H9 (cell line): Measurements from ENCODE around the gene ZC3H10. TPM values are rescaled to one million over a fixed set of nuclear protein-coding genes. Genes with fewer than 3 reads are reported as not detected.

Source experiments
- DNase-seq: peaks from one replicate; pipeline ENCODE4 v3.0.0-alpha.2; 2017
- H2AFZ ChIP-seq: one replicate; pipeline ENCODE4 v1.6.1; 2013; ENCODE audit warnings: mild to moderate bottlenecking, low read length, control low read depth, moderate library complexity
- H2AK5ac ChIP-seq: 2 replicates; pipeline ENCODE4 v1.6.1; 2013; ENCODE audit warnings: low read length, control low read depth, mixed read lengths; ENCODE audit not compliant: insufficient read length
- H2BK120ac ChIP-seq: one replicate; pipeline ENCODE4 v1.6.1; 2013; ENCODE audit warnings: low read depth, mild to moderate bottlenecking, low read length, control low read depth, inconsistent platforms; ENCODE audit not compliant: poor library complexity, severe bottlenecking
- H2BK12ac ChIP-seq: 2 replicates; pipeline ENCODE4 v1.6.1; 2013; ENCODE audit warnings: low read length, control low read depth, mixed read lengths, low read depth; ENCODE audit not compliant: insufficient read length
- H2BK15ac ChIP-seq: 2 replicates; pipeline ENCODE4 v1.6.1; 2013; ENCODE audit warnings: low read depth, low read length, control low read depth
- H2BK20ac ChIP-seq: one replicate; pipeline ENCODE4 v1.6.1; 2013; ENCODE audit warnings: low read depth, mild to moderate bottlenecking, low read length, control low read depth, inconsistent platforms; ENCODE audit not compliant: poor library complexity, severe bottlenecking
- H2BK5ac ChIP-seq: 2 replicates; pipeline ENCODE4 v1.6.1; 2013; ENCODE audit warnings: low read length, control low read depth, mixed read lengths; ENCODE audit not compliant: insufficient read length
- H3K14ac ChIP-seq: 2 replicates; pipeline ENCODE4 v1.6.1; 2013; ENCODE audit warnings: low read length, control low read depth; ENCODE audit not compliant: insufficient read depth
- H3K18ac ChIP-seq: 2 replicates; pipeline ENCODE4 v1.6.1; 2013; ENCODE audit warnings: low read depth, mild to moderate bottlenecking, mixed read lengths, low read length, control low read depth; ENCODE audit not compliant: insufficient read length
- H3K23ac ChIP-seq: 2 replicates; pipeline ENCODE4 v1.6.1; 2013; ENCODE audit warnings: low read length, control low read depth, mixed read lengths, low read depth; ENCODE audit not compliant: insufficient read length
- H3K23me2 ChIP-seq: 2 replicates; pipeline ENCODE4 v1.6.1; 2013; ENCODE audit warnings: low read depth, mild to moderate bottlenecking, mixed read lengths, low read length, control low read depth; ENCODE audit not compliant: insufficient read length, poor library complexity, severe bottlenecking
- H3K27ac ChIP-seq: 2 replicates; pipeline ENCODE4 v1.5.1; 2013; ENCODE audit warnings: low read length, control low read depth, mixed read lengths, low read depth; ENCODE audit not compliant: insufficient read length
- H3K27me3 ChIP-seq: 2 replicates; pipeline ENCODE4 v1.6.1; 2013; ENCODE audit warnings: low read length, control low read depth, inconsistent platforms; ENCODE audit not compliant: insufficient read depth
- H3K4ac ChIP-seq: 2 replicates; pipeline ENCODE4 v1.6.1; 2013; ENCODE audit warnings: low read depth, mild to moderate bottlenecking, control low read depth, inconsistent platforms, low read length, moderate library complexity
- H3K4me1 ChIP-seq: 2 replicates; pipeline ENCODE4 v1.6.1; 2013; ENCODE audit warnings: low read length, control low read depth, inconsistent platforms; ENCODE audit not compliant: insufficient read depth
- H3K4me2 ChIP-seq: 2 replicates; pipeline ENCODE4 v1.6.1; 2013; ENCODE audit warnings: low read length, control low read depth, mixed read lengths; ENCODE audit not compliant: insufficient read length, insufficient read depth
- H3K56ac ChIP-seq: 2 replicates; pipeline ENCODE4 v1.6.1; 2013; ENCODE audit warnings: low read depth, mild to moderate bottlenecking, mixed read lengths, low read length, control low read depth; ENCODE audit not compliant: insufficient read length
- H3K79me1 ChIP-seq: 2 replicates; pipeline ENCODE4 v1.6.1; 2013; ENCODE audit warnings: low read depth, mild to moderate bottlenecking, moderate library complexity, low read length, control low read depth, inconsistent platforms; ENCODE audit not compliant: insufficient read depth, poor library complexity, severe bottlenecking
- H3K79me2 ChIP-seq: 2 replicates; pipeline ENCODE4 v1.6.1; 2013; ENCODE audit warnings: low read length, control low read depth, inconsistent platforms; ENCODE audit not compliant: insufficient read depth
- H3K9ac ChIP-seq: 2 replicates; pipeline ENCODE4 v1.6.1; 2013; ENCODE audit warnings: low read length, control low read depth, mixed read lengths; ENCODE audit not compliant: insufficient read length; ENCODE audit errors: extremely low read depth
- H3K9me3 ChIP-seq: one replicate; pipeline ENCODE4 v1.6.1; 2013; ENCODE audit warnings: low read depth, low read length, inconsistent platforms; ENCODE audit not compliant: control insufficient read depth
- H3T11ph ChIP-seq: one replicate; pipeline ENCODE4 v1.6.1; 2013; ENCODE audit warnings: mild to moderate bottlenecking, low read length, control low read depth, inconsistent platforms
- H4K20me1 ChIP-seq: one replicate; pipeline ENCODE4 v1.6.1; 2013; ENCODE audit not compliant: control insufficient read depth, insufficient read length, insufficient read depth
- H4K5ac ChIP-seq: 2 replicates; pipeline ENCODE4 v1.6.1; 2013; ENCODE audit warnings: low read depth, mild to moderate bottlenecking, mixed read lengths, low read length, control low read depth; ENCODE audit not compliant: insufficient read length
- H4K8ac ChIP-seq: replicated peaks from 2 replicates; pipeline ENCODE4 v1.6.1; 2013; ENCODE audit warnings: low read length, control low read depth, mixed read lengths, low read depth; ENCODE audit not compliant: insufficient read length
- H4K91ac ChIP-seq: 2 replicates; pipeline ENCODE4 v1.6.1; 2013; ENCODE audit warnings: low read depth, mild to moderate bottlenecking, moderate library complexity, mixed read lengths, low read length, control low read depth; ENCODE audit not compliant: insufficient read length
- H3K27ac Mint-ChIP-seq, 3 experiments: 2 replicates in 2 of 3; 3 replicates in 1 of 3; pipeline ENCODE4 v1.8.0; 2020 to 2021; ENCODE audit warnings: mixed read lengths in 3 of 3, mild to moderate bottlenecking in 1 of 3, moderate library complexity in 1 of 3
- H3K27me3 Mint-ChIP-seq: 2 replicates; pipeline ENCODE4 v1.8.0; 2021; ENCODE audit warnings: low read depth, mild to moderate bottlenecking, moderate library complexity, mixed read lengths
- H3K36me3 Mint-ChIP-seq, 3 experiments: 2 replicates in 2 of 3; 3 replicates in 1 of 3; pipeline ENCODE4 v1.8.0; 2020 to 2021; ENCODE audit warnings: low read depth in 3 of 3, mixed read lengths in 3 of 3; ENCODE audit not compliant: insufficient read depth in 1 of 3
- H3K4me1 Mint-ChIP-seq, 2 experiments: 2 replicates each; pipeline ENCODE4 v1.8.0; 2020; ENCODE audit warnings: mixed read lengths in 2 of 2
- H3K4me3 Mint-ChIP-seq, 2 experiments: 2 replicates in 1 of 2; 3 replicates in 1 of 2; pipeline ENCODE4 v1.8.0; 2020 to 2021; ENCODE audit warnings: mild to moderate bottlenecking in 2 of 2, mixed read lengths in 2 of 2, moderate library complexity in 1 of 2
- H3K9me3 Mint-ChIP-seq, 2 experiments: 2 replicates in 1 of 2; 3 replicates in 1 of 2; pipeline ENCODE4 v1.8.0; 2020; ENCODE audit warnings: mild to moderate bottlenecking in 2 of 2, mixed read lengths in 2 of 2, moderate library complexity in 1 of 2
- WGBS: extraction: QIAGEN DNeasy Blood & Tissue Kit; methylation state at CpG from one replicate; pipeline ENCODE4 v1.1.7; 2013; ENCODE audit warnings: missing lambda C conversion rate, low lambda C conversion rate, mixed read lengths; ENCODE audit not compliant: insufficient read length; ENCODE audit errors: extremely low coverage; 5-methylcytosine and 5-hydroxymethylcytosine counted together
- total RNA-seq: library from RNA; stranded (reverse); gene quantifications from 2 replicates; pipeline ENCODE4 v1.2.1, GENCODE V29; 2021
- TF ChIP-seq, protein P1 (sequence below): fragments of 200-600 bp; sonication (generic); conservative IDR thresholded peaks from 3 replicates; pipeline ENCODE4 v1.8.0; 2021; ENCODE audit warnings: antibody characterized with exemption, mild to moderate bottlenecking

ZC3H10 gene
- total RNA-seq, 1 experiment from 2014 or later, result 9.4 TPM

DNA sequence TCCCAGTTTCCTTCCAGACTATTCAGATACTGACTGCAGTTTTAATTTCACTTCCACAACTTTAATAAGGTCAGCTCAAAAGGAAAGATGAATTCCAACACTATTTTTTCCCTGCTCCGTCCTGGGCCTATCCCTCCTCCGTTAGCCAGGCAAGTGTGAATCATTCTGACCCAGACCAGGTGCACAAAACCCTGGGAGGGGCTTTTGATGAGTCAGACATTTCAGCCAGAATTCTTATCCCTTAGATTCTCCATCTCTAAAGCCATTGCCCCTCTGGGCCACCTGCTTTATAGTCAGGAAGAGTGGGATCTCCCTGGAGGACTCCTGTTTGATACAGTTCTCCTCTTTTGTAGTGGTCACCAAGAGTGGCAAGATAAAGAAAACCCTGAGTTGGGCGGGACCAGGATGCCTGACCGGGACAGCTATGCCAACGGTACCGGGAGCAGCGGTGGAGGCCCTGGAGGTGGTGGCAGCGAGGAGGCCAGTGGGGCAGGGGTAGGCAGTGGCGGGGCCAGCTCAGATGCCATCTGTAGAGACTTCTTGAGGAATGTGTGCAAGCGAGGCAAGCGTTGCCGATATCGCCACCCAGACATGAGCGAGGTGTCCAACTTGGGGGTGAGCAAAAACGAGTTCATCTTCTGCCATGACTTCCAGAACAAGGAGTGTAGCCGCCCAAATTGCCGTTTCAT, 2.2 kb downstream of the ZC3H10 start:
- Histone ChIP-seq H2BK5ac (no peak overlapping the region), H3K9me3 (no peaks in the 10 kb centered on the region), H3K23me2 (peaks cover 8% of the 10 kb centered on the region), H3K18ac (no peak overlapping the region), H4K20me1 (no peaks in the 10 kb centered on the region), H2BK12ac (no peak overlapping the region), H3K14ac (no peak overlapping the region), H2BK120ac (no peak overlapping the region), H2AK5ac (no peak overlapping the region), H3K4me2 (no peak overlapping the region), H3K27me3 (no peaks in the 10 kb centered on the region), H2BK20ac (no peak overlapping the region), H2BK15ac (no peak overlapping the region), H4K5ac (no peak overlapping the region), H4K8ac (no peak overlapping the region), H3K79me2 (peaks cover 3% of the 10 kb centered on the region; the same call in 1 of the 2 replicates), H3K56ac (no peak overlapping the region), H3K4me1 (no peaks in the 10 kb centered on the region; the same call in 1 of the 2 replicates), H3K23ac (no peak overlapping the region), H3K27ac (no peak overlapping the region), H2AFZ (no peak overlapping the region), H3K9ac (no peak overlapping the region), H4K91ac (no peak overlapping the region), H3T11ph (no peak overlapping the region), H3K4ac (no peak overlapping the region), H3K79me1 (no peaks in the 10 kb centered on the region)
- Mint-ChIP-seq H3K4me3 (peak overlapping the region in 1 of 2 experiments; percentile 97; a peak in 3 of 5 replicates), H3K4me1 (peaks cover 22 to 25% of the 10 kb centered on the region in 2 experiments), H3K9me3 (peaks cover 3 to 7% of the 10 kb centered on the region in 2 experiments; a peak in 2 of 5 replicates), H3K36me3 (peaks cover 27 to 43% (median 37%) of the 10 kb centered on the region in 3 experiments), H3K27me3 (peaks cover 2% of the 10 kb centered on the region; the same call in 1 of the 2 replicates), H3K27ac (peak overlapping the region in 2 of 3 experiments; percentile 3 to 23; a peak in 1 of 7 replicates)
- TF ChIP-seq, protein P1, sequence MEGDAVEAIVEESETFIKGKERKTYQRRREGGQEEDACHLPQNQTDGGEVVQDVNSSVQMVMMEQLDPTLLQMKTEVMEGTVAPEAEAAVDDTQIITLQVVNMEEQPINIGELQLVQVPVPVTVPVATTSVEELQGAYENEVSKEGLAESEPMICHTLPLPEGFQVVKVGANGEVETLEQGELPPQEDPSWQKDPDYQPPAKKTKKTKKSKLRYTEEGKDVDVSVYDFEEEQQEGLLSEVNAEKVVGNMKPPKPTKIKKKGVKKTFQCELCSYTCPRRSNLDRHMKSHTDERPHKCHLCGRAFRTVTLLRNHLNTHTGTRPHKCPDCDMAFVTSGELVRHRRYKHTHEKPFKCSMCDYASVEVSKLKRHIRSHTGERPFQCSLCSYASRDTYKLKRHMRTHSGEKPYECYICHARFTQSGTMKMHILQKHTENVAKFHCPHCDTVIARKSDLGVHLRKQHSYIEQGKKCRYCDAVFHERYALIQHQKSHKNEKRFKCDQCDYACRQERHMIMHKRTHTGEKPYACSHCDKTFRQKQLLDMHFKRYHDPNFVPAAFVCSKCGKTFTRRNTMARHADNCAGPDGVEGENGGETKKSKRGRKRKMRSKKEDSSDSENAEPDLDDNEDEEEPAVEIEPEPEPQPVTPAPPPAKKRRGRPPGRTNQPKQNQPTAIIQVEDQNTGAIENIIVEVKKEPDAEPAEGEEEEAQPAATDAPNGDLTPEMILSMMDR, result no peak
- WGBS, result no CpG with 5 or more reads among the region's 17 CpGs
- no peak for DNase-seq
